Spleen (tissue), 7 donors: Measurements from ENCODE around the gene WDR73.

Experiments
- POLR2A ChIP-seq, 3 donors: fragments of 450-650 bp; IDR thresholded peaks; one replicate each; pipeline ENCODE4 v1.5.1; 2017; ENCODE audit warnings: antibody characterized with exemption in 3 of 3, mild to moderate bottlenecking in 1 of 3
- POLR2AphosphoS5 ChIP-seq, 3 donors: sonication (generic); formaldehyde crosslinking; IDR thresholded peaks; one replicate each; pipeline ENCODE4 v1.5.1; 2017; ENCODE audit warnings: antibody characterized with exemption in 3 of 3
- TF ChIP-seq, protein P1 (sequence below), 11 experiments: fragments of 200-600 bp in 7 of 11; fragments of 450-650 bp in 4 of 11; sonication (generic) in 4 of 11; IDR thresholded peaks in 8 of 11; conservative IDR thresholded peaks in 3 of 11; 1 replicate in 7 of 11; 2 replicates in 4 of 11; pipeline versions ENCODE4 v1.4.0 to v1.8.0; 2016 to 2021; ENCODE audit warnings: antibody characterized with exemption in 11 of 11, inconsistent platforms in 4 of 11, mild to moderate bottlenecking in 1 of 11
- donor health status: DM: no; HTN: no; CAD: no; lungs with moderate emphysema.
- donor health status: DM: no; HTN: no; CAD: no.
- donor health status: DM: no; HTN: no; CAD: no.

DNA sequence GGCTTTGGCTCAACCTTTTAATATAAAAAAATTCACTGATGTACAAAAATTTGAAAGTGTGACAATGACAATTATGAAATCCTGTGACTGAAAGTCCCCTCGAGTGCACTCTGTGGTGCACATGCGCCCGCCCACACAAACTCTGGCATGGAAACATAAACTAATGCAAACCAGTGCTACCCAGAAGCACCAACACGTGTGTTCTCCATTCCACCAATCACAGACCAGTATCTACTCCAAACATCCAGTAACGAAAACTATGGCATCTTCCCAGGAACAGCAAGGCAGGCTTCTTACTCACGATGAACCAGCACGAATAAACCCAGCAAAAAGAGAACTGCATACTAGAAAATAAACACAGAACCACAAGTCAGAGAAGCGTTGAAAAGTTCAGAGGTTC, 15.6 kb upstream of the WDR73 start:
- TF ChIP-seq, protein P1, sequence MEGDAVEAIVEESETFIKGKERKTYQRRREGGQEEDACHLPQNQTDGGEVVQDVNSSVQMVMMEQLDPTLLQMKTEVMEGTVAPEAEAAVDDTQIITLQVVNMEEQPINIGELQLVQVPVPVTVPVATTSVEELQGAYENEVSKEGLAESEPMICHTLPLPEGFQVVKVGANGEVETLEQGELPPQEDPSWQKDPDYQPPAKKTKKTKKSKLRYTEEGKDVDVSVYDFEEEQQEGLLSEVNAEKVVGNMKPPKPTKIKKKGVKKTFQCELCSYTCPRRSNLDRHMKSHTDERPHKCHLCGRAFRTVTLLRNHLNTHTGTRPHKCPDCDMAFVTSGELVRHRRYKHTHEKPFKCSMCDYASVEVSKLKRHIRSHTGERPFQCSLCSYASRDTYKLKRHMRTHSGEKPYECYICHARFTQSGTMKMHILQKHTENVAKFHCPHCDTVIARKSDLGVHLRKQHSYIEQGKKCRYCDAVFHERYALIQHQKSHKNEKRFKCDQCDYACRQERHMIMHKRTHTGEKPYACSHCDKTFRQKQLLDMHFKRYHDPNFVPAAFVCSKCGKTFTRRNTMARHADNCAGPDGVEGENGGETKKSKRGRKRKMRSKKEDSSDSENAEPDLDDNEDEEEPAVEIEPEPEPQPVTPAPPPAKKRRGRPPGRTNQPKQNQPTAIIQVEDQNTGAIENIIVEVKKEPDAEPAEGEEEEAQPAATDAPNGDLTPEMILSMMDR (IDR thresholded peaks at IDR 0.05 in 8 of 11, conservative IDR thresholded peaks at IDR 0.05 in 3 of 11) = no peak
- TF ChIP-seq POLR2AphosphoS5 (IDR thresholded peaks at IDR 0.05) (no peak), POLR2A (IDR thresholded peaks at IDR 0.05) (no peak)
